Measurements from ENCODE around the gene SUMO3. TPM values are rescaled to one million over a fixed set of nuclear protein-coding genes. Genes with fewer than 3 reads are reported as not detected.

The SUMO3 gene
- total RNA-seq, 6 experiments from 2014 or later: 33.4 to 41.2 (median 36.6) TPM

DNA sequence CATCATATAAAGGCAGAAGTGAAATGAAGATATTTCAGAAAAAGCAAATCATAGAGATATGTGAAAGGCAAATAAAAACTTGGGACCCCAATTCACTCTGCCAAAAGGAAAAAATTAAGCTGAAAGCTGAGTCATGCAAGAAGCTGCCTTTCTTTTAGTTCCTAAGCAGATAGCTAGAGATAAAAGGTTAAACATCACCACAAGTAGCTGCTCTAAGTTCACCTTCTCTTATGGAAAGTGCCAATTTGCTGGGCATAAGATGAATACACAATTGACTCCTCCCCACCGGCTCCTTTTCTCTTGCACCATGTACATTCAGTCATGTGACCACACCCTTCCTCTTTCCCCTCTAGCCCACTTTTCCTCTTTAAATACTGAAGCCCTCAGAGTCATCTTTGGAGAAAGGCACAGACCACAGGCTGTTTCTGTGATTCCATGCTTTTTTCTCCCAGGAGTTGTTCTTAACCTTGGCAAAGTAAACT, 5.4 kb upstream of the SUMO3 start:
- no peak for ATAC-seq
- H3K27me3 ChIP-seq: no peaks in the 10 kb centered on the region
- H3K9me3 ChIP-seq: peaks cover 0 to 3% (median 0%) of the 10 kb centered on the region in 4 donors
- H3K4me1 ChIP-seq: no peaks in the 10 kb centered on the region
- no peak for DNase-seq
- TF ChIP-seq, protein P1, sequence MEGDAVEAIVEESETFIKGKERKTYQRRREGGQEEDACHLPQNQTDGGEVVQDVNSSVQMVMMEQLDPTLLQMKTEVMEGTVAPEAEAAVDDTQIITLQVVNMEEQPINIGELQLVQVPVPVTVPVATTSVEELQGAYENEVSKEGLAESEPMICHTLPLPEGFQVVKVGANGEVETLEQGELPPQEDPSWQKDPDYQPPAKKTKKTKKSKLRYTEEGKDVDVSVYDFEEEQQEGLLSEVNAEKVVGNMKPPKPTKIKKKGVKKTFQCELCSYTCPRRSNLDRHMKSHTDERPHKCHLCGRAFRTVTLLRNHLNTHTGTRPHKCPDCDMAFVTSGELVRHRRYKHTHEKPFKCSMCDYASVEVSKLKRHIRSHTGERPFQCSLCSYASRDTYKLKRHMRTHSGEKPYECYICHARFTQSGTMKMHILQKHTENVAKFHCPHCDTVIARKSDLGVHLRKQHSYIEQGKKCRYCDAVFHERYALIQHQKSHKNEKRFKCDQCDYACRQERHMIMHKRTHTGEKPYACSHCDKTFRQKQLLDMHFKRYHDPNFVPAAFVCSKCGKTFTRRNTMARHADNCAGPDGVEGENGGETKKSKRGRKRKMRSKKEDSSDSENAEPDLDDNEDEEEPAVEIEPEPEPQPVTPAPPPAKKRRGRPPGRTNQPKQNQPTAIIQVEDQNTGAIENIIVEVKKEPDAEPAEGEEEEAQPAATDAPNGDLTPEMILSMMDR (IDR thresholded peaks at IDR 0.05): no peak
- TF ChIP-seq POLR2A (IDR thresholded peaks at IDR 0.05): no peak
- intact Hi-C loops (cut with DNase I): no loop called here
- no peak overlapping the region for H3K4me3 ChIP-seq
- 75% methylated on average over 1 of the region's 1 CpG for WGBS (ENCODE audit: insufficient coverage, low coverage, low lambda C conversion rate, missing lambda C conversion rate)
- H3K36me3 ChIP-seq: no peaks in the 10 kb centered on the region
- no peak overlapping the region for H3K27ac ChIP-seq

DNA sequence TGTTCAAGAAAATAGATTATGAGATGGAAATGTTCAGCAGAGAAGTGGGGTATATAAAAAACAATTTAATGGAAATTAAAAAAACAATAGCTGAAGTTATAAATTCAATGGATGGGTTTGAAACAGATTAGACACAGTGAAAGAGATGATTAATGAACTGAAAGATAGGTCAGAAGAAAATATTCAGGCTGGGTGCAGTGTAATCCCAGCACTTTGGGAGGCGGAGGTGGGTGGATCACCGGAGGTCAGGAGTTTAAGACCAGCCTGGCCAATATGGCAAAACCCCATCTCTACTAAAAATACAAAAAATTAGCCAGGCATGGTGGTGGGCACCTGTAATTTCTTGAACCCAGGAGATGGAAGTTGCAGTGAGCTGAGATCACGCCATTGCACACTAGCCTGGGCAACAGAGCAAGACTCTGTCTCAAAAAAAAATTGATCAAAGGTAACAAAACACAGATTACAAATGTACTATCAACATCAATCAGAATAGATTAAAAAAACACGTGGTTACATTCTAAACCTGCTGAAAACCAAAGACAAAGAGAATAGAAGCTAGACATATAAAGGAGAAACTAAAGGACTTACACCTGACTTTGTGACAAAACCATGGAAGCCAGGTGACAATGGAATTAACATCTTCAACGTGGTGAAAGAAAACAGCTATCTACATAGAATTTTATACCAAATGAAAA, 4.8 kb upstream of the SUMO3 start:
- TF ChIP-seq POLR2A (IDR thresholded peaks at IDR 0.05): no peak
- TF ChIP-seq, protein P1 (IDR thresholded peaks at IDR 0.05): no peak
- Histone ChIP-seq H3K27ac (no peak overlapping the region), H3K4me1 (no peaks in the 10 kb centered on the region), H3K36me3 (no peaks in the 10 kb centered on the region), H3K9me3 (peaks cover 0 to 3% (median 0%) of the 10 kb centered on the region in 4 donors), H3K27me3 (no peaks in the 10 kb centered on the region), H3K4me3 (no peak overlapping the region)
- ATAC-seq (no peak), DNase-seq (no peak)
- WGBS (ENCODE audit: insufficient coverage, low coverage, low lambda C conversion rate, missing lambda C conversion rate): 58% methylated on average over 5 of the region's 5 CpGs
- intact Hi-C loops (cut with DNase I): no loop called here

DNA sequence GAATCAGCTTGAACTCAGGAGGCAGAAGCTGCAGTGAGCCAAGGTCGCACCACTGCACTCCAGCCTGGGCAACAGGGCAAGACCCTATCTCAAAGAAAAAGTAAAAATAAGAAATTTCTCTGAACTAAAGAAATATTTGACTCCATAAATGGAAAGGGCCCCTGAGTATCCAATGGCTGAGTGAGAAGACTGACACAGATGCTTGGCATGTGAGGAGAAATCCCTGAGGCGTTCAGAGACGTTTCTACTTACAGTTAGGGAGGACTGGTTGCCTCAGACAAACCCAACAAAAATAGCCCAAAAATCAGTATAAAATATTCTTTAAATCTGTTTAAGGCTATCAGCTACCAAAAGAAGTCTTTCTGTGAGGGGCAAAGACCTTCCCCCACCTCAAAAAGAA, 3.0 kb upstream of the SUMO3 start:
- H3K27ac ChIP-seq: no peak overlapping the region
- no peak overlapping the region for H3K4me3 ChIP-seq
- intact Hi-C loops (cut with DNase I): no loop called here
- 73% methylated on average over 3 of the region's 3 CpGs for WGBS (ENCODE audit: insufficient coverage, low coverage, low lambda C conversion rate, missing lambda C conversion rate)
- no peak for ATAC-seq
- TF ChIP-seq POLR2A (IDR thresholded peaks at IDR 0.05): no peak
- TF ChIP-seq, protein P1 (IDR thresholded peaks at IDR 0.05): no peak
- H3K9me3 ChIP-seq: peaks cover 0 to 3% (median 0%) of the 10 kb centered on the region in 4 donors
- H3K4me1 ChIP-seq: peaks cover 0 to 8% (median 2%) of the 10 kb centered on the region in 4 donors
- DNase-seq: no peak
- no peaks in the 10 kb centered on the region for H3K36me3 ChIP-seq
- H3K27me3 ChIP-seq: no peaks in the 10 kb centered on the region

DNA sequence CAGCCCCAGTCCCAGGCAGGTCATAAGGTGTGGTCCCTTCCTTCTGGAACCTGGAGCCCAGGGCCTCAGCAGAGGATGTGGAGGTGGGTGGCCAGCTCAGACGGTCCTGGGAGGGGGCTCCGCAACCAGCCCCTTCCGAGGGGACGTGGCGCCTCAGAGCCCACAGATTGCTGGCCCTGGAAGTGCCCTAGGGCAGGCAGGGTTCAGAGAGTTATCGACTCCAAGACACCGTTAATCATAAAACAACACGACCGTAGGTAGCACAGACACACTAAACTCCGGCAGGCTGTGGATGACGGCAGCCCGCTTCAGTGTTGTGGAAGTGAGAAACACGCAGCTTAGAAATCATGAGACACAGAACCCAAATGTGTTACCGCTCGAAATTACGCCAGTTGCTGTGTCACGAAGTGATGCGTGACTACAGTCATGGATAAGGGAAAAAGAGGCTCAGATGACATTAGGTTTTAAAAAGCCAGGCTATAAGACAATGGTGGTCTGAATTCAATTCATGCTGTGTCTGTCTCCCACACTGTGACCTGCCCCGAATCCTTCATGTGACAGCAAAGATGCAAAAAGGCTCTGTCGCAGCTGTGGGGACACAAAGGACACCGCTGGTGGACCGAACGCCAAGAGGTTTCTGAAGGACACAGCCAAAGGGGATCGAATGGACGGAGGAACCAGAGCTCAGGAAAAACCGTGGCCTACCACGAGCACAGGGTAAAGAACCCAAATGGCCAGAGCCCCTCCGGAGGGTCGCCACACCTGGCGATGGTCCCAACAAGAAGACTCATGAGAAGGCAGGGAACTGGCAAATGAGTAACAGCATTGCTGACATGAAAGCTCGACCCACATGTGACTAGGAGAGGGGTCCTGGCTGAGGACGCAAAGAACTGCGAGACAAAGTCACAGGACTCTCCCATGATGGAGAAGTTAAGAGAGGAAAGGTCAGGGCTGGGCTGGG, 1.7 kb upstream of the SUMO3 start:
- WGBS (ENCODE audit: insufficient coverage, low coverage, low lambda C conversion rate, missing lambda C conversion rate): 96% methylated on average over 25 of the region's 33 CpGs
- peaks cover 0 to 3% (median 0%) of the 10 kb centered on the region in 4 donors for H3K9me3 ChIP-seq
- intact Hi-C loops (cut with DNase I): loop anchor here in 1 of 2 donors (10.0 kb wide), 1 partner anchor 115 kb away; no protein-coding TSS in a partner anchor
- no peak overlapping the region for H3K4me3 ChIP-seq
- TF ChIP-seq POLR2A (IDR thresholded peaks at IDR 0.05): no peak
- TF ChIP-seq, protein P1 (IDR thresholded peaks at IDR 0.05): no peak
- DNase-seq (no peak), ATAC-seq (no peak)
- no peaks in the 10 kb centered on the region for H3K27me3 ChIP-seq
- no peaks in the 10 kb centered on the region for H3K36me3 ChIP-seq
- H3K4me1 ChIP-seq: peaks cover 0 to 8% (median 2%) of the 10 kb centered on the region in 4 donors
- H3K27ac ChIP-seq: no peak overlapping the region
